Lower leg skin (tissue), 4 donors: ENCODE results near the gene PTPRN2. TPM values are rescaled to one million over a fixed set of nuclear protein-coding genes. Genes with fewer than 3 reads are reported as not detected.

Source experiments
- DNase-seq, 2 donors: peaks; one replicate each; pipeline ENCODE4 v3.0.0-alpha.2; 2019; ENCODE audit warnings: low spot score in 2 of 2
- H3K4me3 ChIP-seq: fragments of 200-600 bp; sonication (generic); 2 replicates; pipeline ENCODE4 v1.5.1; 2017; ENCODE audit warnings: mild to moderate bottlenecking, low read depth; ENCODE audit not compliant: poor library complexity, severe bottlenecking
- POLR2A ChIP-seq, 2 donors: fragments of 450-650 bp; IDR thresholded peaks; one replicate each; pipeline ENCODE4 v1.6.1; 2016 to 2017; ENCODE audit warnings: antibody characterized with exemption in 2 of 2, mild to moderate bottlenecking in 1 of 2, moderate library complexity in 1 of 2
- WGBS, 2 donors: methylation state at CpG; one replicate each; pipeline ENCODE4 v1.1.5; 2018; 5-methylcytosine and 5-hydroxymethylcytosine counted together
- intact Hi-C: fragments of 100-400 bp; cut with DNase I; formaldehyde crosslinking; loops from one replicate; pipeline ENCODE4 v1.15.0; 2023; ENCODE audit warnings: low total_unique reads
- total RNA-seq, 4 donors: library from RNA; depleted of rRNA; stranded (reverse); fragments of >200 nt; gene quantifications; one replicate each; pipeline ENCODE4 v1.1.0, GENCODE V29; 2016
- TF ChIP-seq, protein P1 (sequence below), 3 donors: fragments of 450-650 bp; IDR thresholded peaks; one replicate each; pipeline ENCODE4 v1.5.1; 2016; ENCODE audit warnings: antibody characterized with exemption in 3 of 3, mild to moderate bottlenecking in 3 of 3, moderate library complexity in 2 of 3

The PTPRN2 gene
- total RNA-seq, 4 donors from 2014 or later = 0.11 to 1.6 (median 0.92) TPM

GRCh38 chr7:158112571-158113320 is 474.9 kb downstream of the PTPRN2 start:
- TF ChIP-seq, protein P1, sequence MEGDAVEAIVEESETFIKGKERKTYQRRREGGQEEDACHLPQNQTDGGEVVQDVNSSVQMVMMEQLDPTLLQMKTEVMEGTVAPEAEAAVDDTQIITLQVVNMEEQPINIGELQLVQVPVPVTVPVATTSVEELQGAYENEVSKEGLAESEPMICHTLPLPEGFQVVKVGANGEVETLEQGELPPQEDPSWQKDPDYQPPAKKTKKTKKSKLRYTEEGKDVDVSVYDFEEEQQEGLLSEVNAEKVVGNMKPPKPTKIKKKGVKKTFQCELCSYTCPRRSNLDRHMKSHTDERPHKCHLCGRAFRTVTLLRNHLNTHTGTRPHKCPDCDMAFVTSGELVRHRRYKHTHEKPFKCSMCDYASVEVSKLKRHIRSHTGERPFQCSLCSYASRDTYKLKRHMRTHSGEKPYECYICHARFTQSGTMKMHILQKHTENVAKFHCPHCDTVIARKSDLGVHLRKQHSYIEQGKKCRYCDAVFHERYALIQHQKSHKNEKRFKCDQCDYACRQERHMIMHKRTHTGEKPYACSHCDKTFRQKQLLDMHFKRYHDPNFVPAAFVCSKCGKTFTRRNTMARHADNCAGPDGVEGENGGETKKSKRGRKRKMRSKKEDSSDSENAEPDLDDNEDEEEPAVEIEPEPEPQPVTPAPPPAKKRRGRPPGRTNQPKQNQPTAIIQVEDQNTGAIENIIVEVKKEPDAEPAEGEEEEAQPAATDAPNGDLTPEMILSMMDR (IDR thresholded peaks at IDR 0.05) = no peak
- TF ChIP-seq POLR2A (IDR thresholded peaks at IDR 0.05) = no peak
- H3K4me3 ChIP-seq = no peak overlapping the region
- DNase-seq = peak in 1 of 2 donors; percentile 64
- intact Hi-C loops = no loop called here
- WGBS, 2 donors = 87 to 96% methylated on average over 16 of the region's 16 CpGs

- intact Hi-C loops = no loop called here
- H3K4me3 ChIP-seq = no peak overlapping the region
- DNase-seq = peak in 1 of 2 donors; percentile 76
- WGBS, 2 donors = 84 to 85% methylated on average over 15 of the region's 15 CpGs
- TF ChIP-seq, protein P1 (IDR thresholded peaks at IDR 0.05) = no peak
These were observed 475.6 kb downstream of the PTPRN2 start for GRCh38 chr7:158111906-158112570.

DNA sequence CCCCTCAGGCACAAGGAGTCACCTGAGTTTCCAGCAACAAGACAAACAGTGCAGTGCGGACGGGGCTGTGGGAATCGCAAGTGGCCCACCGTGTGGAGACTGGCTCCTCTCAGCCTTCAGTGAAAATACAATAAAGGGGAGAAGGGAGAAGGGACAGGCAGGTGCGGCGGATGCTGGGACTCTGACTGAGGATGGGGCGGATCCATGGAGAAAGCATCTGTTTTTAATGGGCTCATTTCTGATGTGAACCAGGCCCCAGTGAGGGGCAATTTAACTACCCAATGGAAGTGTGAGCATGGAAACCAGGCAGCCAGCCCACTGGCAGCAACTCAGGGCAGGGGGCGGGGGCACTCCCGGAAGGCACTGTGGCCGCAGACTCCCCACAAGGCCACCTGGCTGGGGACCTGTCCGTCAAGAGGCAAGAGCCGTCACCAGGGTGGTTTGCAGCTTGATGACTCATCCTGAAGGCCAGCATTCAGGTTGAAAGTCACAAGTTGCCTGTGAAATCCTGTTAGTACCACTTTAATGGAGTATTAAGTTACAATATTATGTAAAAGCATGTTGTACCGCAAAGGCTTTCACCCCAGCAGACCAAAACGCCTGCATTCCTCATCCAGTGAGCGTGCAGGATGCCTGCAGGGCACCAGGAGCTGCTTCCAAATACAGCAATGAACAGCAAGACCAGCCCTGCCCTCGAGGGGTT is 476.4 kb downstream of the PTPRN2 start:
- TF ChIP-seq, protein P1 (IDR thresholded peaks at IDR 0.05) = no peak
- TF ChIP-seq POLR2A (IDR thresholded peaks at IDR 0.05) = no peak
- 47 to 54% methylated on average over 16 of the region's 16 CpGs for WGBS, 2 donors
- peak in 1 of 2 donors; percentile 70 for DNase-seq
- H3K4me3 ChIP-seq = no peak overlapping the region
- intact Hi-C loops = no loop called here

DNA sequence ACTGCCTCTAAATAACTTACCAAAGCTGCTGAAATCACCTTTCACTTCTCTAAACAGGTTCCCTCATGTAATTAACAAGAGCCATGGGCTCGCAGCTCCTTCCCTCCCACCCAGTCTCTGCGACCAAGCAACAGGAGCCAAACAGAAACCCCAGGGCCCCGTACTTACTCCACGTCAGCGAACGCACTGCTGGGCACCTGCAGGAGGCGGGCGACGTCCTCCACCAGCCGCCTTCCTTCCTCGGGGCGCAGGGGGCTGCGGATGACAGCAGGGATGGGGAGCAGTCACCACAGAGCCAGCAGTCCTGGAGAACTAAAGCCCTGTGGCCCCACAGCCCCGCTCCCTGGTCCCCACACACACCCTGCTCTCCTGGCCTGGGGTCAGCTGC is 477.0 kb downstream of the PTPRN2 start:
- H3K4me3 ChIP-seq = no peak overlapping the region
- intact Hi-C loops = no loop called here
- DNase-seq = no peak
- TF ChIP-seq POLR2A (IDR thresholded peaks at IDR 0.05) = no peak
- TF ChIP-seq, protein P1 (IDR thresholded peaks at IDR 0.05) = no peak
- WGBS, 2 donors = 85 to 88% methylated on average over 14 of the region's 14 CpGs

- H3K4me3 ChIP-seq = no peak overlapping the region
- TF ChIP-seq, protein P1 (IDR thresholded peaks at IDR 0.05) = no peak
- no peak for TF ChIP-seq POLR2A (IDR thresholded peaks at IDR 0.05)
- WGBS, 2 donors = 91 to 93% methylated on average over 14 to 15 of the region's 15 CpGs
- intact Hi-C loops = no loop called here
- peak in 1 of 2 donors; percentile 65 for DNase-seq
These were observed 477.5 kb downstream of the PTPRN2 start for GRCh38 chr7:158110034-158110590.
